Parathyroid adenoma (tissue), 2 donors: ENCODE data around the gene COL4A1.

ENCODE experiments used
- H2AFZ ChIP-seq: fragments of 300-600 bp; sonication (generic); one replicate; pipeline ENCODE4 v1.7.0; 2017; ENCODE audit warnings: antibody characterized with exemption, mild to moderate bottlenecking
- H3K27ac ChIP-seq: fragments of 300-600 bp; sonication (generic); one replicate; pipeline ENCODE4 v1.7.0; 2017
- H3K27me3 ChIP-seq: fragments of 300-600 bp; sonication (generic); one replicate; pipeline ENCODE4 v1.7.0; 2017; ENCODE audit warnings: low read length; ENCODE audit not compliant: control insufficient read depth, insufficient read depth
- H3K36me3 ChIP-seq: fragments of 300-600 bp; sonication (generic); one replicate; pipeline ENCODE4 v1.7.0; 2017; ENCODE audit warnings: low read length; ENCODE audit not compliant: control insufficient read depth, insufficient read depth
- H3K4me1 ChIP-seq: fragments of 300-600 bp; sonication (generic); one replicate; pipeline ENCODE4 v1.7.0; 2017; ENCODE audit warnings: control low read depth
- H3K4me2 ChIP-seq: fragments of 300-600 bp; sonication (generic); one replicate; pipeline ENCODE4 v1.7.0; 2017; ENCODE audit warnings: low read length
- H3K4me3 ChIP-seq: fragments of 300-600 bp; sonication (generic); one replicate; pipeline ENCODE4 v1.7.0; 2017; ENCODE audit warnings: low read depth, low read length
- H3K79me2 ChIP-seq: fragments of 300-600 bp; sonication (generic); one replicate; pipeline ENCODE4 v1.7.0; 2017; ENCODE audit warnings: control low read depth
- H3K9ac ChIP-seq: fragments of 300-600 bp; sonication (generic); one replicate; pipeline ENCODE4 v1.7.0; 2017; ENCODE audit warnings: mild to moderate bottlenecking
- H3K9me3 ChIP-seq: fragments of 300-600 bp; sonication (generic); one replicate; pipeline ENCODE4 v1.7.0; 2017; ENCODE audit warnings: low read length; ENCODE audit not compliant: control insufficient read depth
- CTCF ChIP-seq: fragments of 300-600 bp; sonication (generic); IDR thresholded peaks from one replicate; pipeline ENCODE4 v1.7.0; 2017; ENCODE audit warnings: antibody characterized with exemption, mild to moderate bottlenecking
- donor health status: primary hyperparathyroidism.

Gene COL4A1

GRCh38 chr13:110215606-110216005, 91.4 kb downstream of the COL4A1 start:
- Histone ChIP-seq H3K9me3 (no peaks in the 10 kb centered on the region), H3K79me2 (no peaks in the 10 kb centered on the region), H2AFZ (no peak overlapping the region), H3K4me2 (no peak overlapping the region), H3K27me3 (no peaks in the 10 kb centered on the region), H3K9ac (no peak overlapping the region), H3K27ac (peak overlapping the region; percentile 42), H3K4me1 (no peaks in the 10 kb centered on the region), H3K36me3 (no peaks in the 10 kb centered on the region), H3K4me3 (no peak overlapping the region)
- TF ChIP-seq CTCF: no peak

- H3K27ac ChIP-seq: no peak overlapping the region
- H3K27me3 ChIP-seq: no peaks in the 10 kb centered on the region
- no peaks in the 10 kb centered on the region for H3K9me3 ChIP-seq
- H3K79me2 ChIP-seq: no peaks in the 10 kb centered on the region
- H3K36me3 ChIP-seq: no peaks in the 10 kb centered on the region
- H3K4me2 ChIP-seq: no peak overlapping the region
- H3K4me1 ChIP-seq: no peaks in the 10 kb centered on the region
- no peak overlapping the region for H2AFZ ChIP-seq
- no peak overlapping the region for H3K9ac ChIP-seq
- no peak for TF ChIP-seq CTCF
- H3K4me3 ChIP-seq: no peak overlapping the region
Observed at GRCh38 chr13:110214637-110215036, 92.3 kb downstream of the COL4A1 start.

GRCh38 chr13:110213461-110214074, 93.4 kb downstream of the COL4A1 start:
- no peaks in the 10 kb centered on the region for H3K9me3 ChIP-seq
- H3K4me2 ChIP-seq: no peak overlapping the region
- H2AFZ ChIP-seq: no peak overlapping the region
- no peaks in the 10 kb centered on the region for H3K36me3 ChIP-seq
- H3K79me2 ChIP-seq: no peaks in the 10 kb centered on the region
- H3K27ac ChIP-seq: no peak overlapping the region
- no peaks in the 10 kb centered on the region for H3K4me1 ChIP-seq
- no peak for TF ChIP-seq CTCF
- H3K9ac ChIP-seq: no peak overlapping the region
- no peaks in the 10 kb centered on the region for H3K27me3 ChIP-seq
- H3K4me3 ChIP-seq: no peak overlapping the region

GRCh38 chr13:110212529-110212928, 94.4 kb downstream of the COL4A1 start:
- no peak overlapping the region for H2AFZ ChIP-seq
- no peak overlapping the region for H3K4me3 ChIP-seq
- no peaks in the 10 kb centered on the region for H3K27me3 ChIP-seq
- no peaks in the 10 kb centered on the region for H3K79me2 ChIP-seq
- no peak for TF ChIP-seq CTCF
- H3K9ac ChIP-seq: no peak overlapping the region
- no peak overlapping the region for H3K27ac ChIP-seq
- no peak overlapping the region for H3K4me2 ChIP-seq
- no peaks in the 10 kb centered on the region for H3K4me1 ChIP-seq
- H3K36me3 ChIP-seq: no peaks in the 10 kb centered on the region
- H3K9me3 ChIP-seq: no peaks in the 10 kb centered on the region

- H3K36me3 ChIP-seq: no peaks in the 10 kb centered on the region
Observed at GRCh38 chr13:110211735-110212134, 95.2 kb downstream of the COL4A1 start.

More at GRCh38 chr13:110211735-110212134, 95.2 kb downstream of the COL4A1 start:
- TF ChIP-seq CTCF: no peak
- H3K4me2 ChIP-seq: no peak overlapping the region
- H3K9me3 ChIP-seq: no peaks in the 10 kb centered on the region
- no peaks in the 10 kb centered on the region for H3K79me2 ChIP-seq
- H3K9ac ChIP-seq: no peak overlapping the region
- no peak overlapping the region for H3K27ac ChIP-seq
- H3K27me3 ChIP-seq: no peaks in the 10 kb centered on the region
- no peak overlapping the region for H3K4me3 ChIP-seq
- H3K4me1 ChIP-seq: no peaks in the 10 kb centered on the region
- no peak overlapping the region for H2AFZ ChIP-seq
